Stomach (tissue), 9 donors: Measurements from ENCODE around the gene POLD2. TPM values are rescaled to one million over a fixed set of nuclear protein-coding genes. Genes with fewer than 3 reads are reported as not detected.

Experiments
- DNase-seq, 2 donors: peaks; one replicate each; pipeline versions ENCODE4 v3.0.0 to v3.0.0-alpha.2; 2013 to 2019
- H3K27ac ChIP-seq, 5 donors: fragments of 200-600 bp in 4 of 5; sonication (generic) in 4 of 5; one replicate each; pipeline ENCODE4 v1.5.1; 2013 to 2019; ENCODE audit warnings: mild to moderate bottlenecking in 1 of 5, moderate library complexity in 1 of 5
- H3K27me3 ChIP-seq, 3 donors: fragments of 200-600 bp; sonication (generic); one replicate each; pipeline ENCODE4 v1.5.1; 2017 to 2019; ENCODE audit warnings: mixed run types in 1 of 3
- H3K36me3 ChIP-seq, 4 donors: fragments of 200-600 bp; sonication (generic); 1 replicate in 3 of 4; 2 replicates in 1 of 4; pipeline ENCODE4 v1.5.1; 2016 to 2019
- H3K4me1 ChIP-seq, 4 donors: fragments of 200-600 bp; sonication (generic); one replicate each; pipeline ENCODE4 v1.5.1; 2016 to 2019
- H3K4me3 ChIP-seq, 4 donors: fragments of 200-600 bp; sonication (generic) in 3 of 4; one replicate each; pipeline ENCODE4 v1.5.1; 2016 to 2019; ENCODE audit warnings: mild to moderate bottlenecking in 1 of 4
- H3K9me3 ChIP-seq, 4 donors: fragments of 200-600 bp; sonication (generic); one replicate each; pipeline ENCODE4 v1.5.1; 2016 to 2019
- EP300 ChIP-seq: sonication (generic); formaldehyde crosslinking; IDR thresholded peaks from one replicate; pipeline ENCODE4 v1.6.1; 2017; ENCODE audit warnings: antibody characterized with exemption
- POLR2A ChIP-seq, 4 donors: fragments of 450-650 bp; IDR thresholded peaks; one replicate each; pipeline ENCODE4 v1.6.1; 2016; ENCODE audit warnings: antibody characterized with exemption in 4 of 4, control low read depth in 2 of 4, mild to moderate bottlenecking in 1 of 4, moderate library complexity in 1 of 4
- POLR2AphosphoS5 ChIP-seq, 3 donors: sonication (generic); formaldehyde crosslinking; IDR thresholded peaks; one replicate each; pipeline ENCODE4 v1.6.1; 2016; ENCODE audit warnings: antibody characterized with exemption in 3 of 3
- WGBS, 5 donors: extraction: QIAGEN DNeasy Blood & Tissue Kit in 3 of 5; methylation state at CpG; one replicate each; pipeline versions ENCODE4 v1.1.5 to v1.1.7; 2013 to 2018; 5-methylcytosine and 5-hydroxymethylcytosine counted together
- intact Hi-C: fragments of 100-400 bp; cut with DNase I; formaldehyde crosslinking; loops from one replicate; pipeline ENCODE4 v1.15.1; 2023; ENCODE audit warnings: low total_unique reads
- polyA plus RNA-seq, 3 donors: library from polyadenylated mRNA; stranded (reverse); fragments of 200-250 nt; gene quantifications; one replicate each; pipeline ENCODE4 v1.2.3, GENCODE V29; 2013
- total RNA-seq, 5 donors: library from RNA; depleted of rRNA; stranded (reverse); fragments of >200 nt; gene quantifications; one replicate each; pipeline versions ENCODE4 v1.1.0 to v1.2.3, GENCODE V29; 2014 to 2016
- TF ChIP-seq, protein P1 (sequence below), 7 experiments: fragments of 450-650 bp in 4 of 7; fragments of 200-600 bp in 3 of 7; sonication (generic) in 3 of 7; IDR thresholded peaks; one replicate each; pipeline ENCODE4 v1.5.1; 2016 to 2019; ENCODE audit warnings: antibody characterized with exemption in 7 of 7, control low read depth in 2 of 7, mild to moderate bottlenecking in 1 of 7
- donor health status: healthy with polysubstance abuse.
- donor health status: Bipolar disorder and iron deficiency.
- donor health status: healthy.

POLD2 gene
- total and polyA plus RNA-seq, 8 donors, result 19.8 to 91.2 (median 62.3) TPM

DNA sequence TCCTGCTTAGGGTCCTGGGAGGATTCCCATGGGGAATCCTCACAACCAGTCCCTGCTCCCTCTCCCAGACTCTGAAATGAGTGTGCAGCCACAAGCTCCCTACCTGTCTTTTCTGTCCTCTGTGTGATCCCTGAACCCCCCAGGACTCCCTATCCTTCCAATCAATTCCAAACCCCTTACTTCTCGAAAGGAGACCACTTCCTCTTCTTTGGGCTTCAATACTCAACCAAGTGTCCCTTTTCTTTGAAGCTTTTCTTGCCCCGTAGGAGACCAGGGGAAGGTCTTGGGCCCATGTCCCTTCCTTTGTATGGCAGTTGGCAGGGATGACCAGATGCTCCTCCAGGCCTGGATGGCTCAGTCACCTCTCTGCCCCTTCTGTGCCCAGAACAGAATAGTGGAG is 17.5 kb downstream of the POLD2 start:
- peaks cover 5 to 56% (median 35%) of the 10 kb centered on the region in 4 donors for H3K4me1 ChIP-seq
- H3K27me3 ChIP-seq, result peaks cover 0 to 41% (median 28%) of the 10 kb centered on the region in 3 donors
- WGBS, 5 donors, result 58 to 86% (median 62%) methylated on average over 2 of the region's 2 CpGs
- TF ChIP-seq EP300 (no peak), POLR2A (IDR thresholded peaks at IDR 0.05) (no peak), POLR2AphosphoS5 (IDR thresholded peaks at IDR 0.05) (no peak)
- TF ChIP-seq, protein P1, sequence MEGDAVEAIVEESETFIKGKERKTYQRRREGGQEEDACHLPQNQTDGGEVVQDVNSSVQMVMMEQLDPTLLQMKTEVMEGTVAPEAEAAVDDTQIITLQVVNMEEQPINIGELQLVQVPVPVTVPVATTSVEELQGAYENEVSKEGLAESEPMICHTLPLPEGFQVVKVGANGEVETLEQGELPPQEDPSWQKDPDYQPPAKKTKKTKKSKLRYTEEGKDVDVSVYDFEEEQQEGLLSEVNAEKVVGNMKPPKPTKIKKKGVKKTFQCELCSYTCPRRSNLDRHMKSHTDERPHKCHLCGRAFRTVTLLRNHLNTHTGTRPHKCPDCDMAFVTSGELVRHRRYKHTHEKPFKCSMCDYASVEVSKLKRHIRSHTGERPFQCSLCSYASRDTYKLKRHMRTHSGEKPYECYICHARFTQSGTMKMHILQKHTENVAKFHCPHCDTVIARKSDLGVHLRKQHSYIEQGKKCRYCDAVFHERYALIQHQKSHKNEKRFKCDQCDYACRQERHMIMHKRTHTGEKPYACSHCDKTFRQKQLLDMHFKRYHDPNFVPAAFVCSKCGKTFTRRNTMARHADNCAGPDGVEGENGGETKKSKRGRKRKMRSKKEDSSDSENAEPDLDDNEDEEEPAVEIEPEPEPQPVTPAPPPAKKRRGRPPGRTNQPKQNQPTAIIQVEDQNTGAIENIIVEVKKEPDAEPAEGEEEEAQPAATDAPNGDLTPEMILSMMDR (IDR thresholded peaks at IDR 0.05), result no peak
- H3K9me3 ChIP-seq, result no peaks in the 10 kb centered on the region
- H3K27ac ChIP-seq, result peak overlapping the region in 4 of 5 donors; percentile 84 to 93 (median 90)
- intact Hi-C loops, result no loop called here
- peak overlapping the region; percentile 46 to 61 (median 54) for H3K4me3 ChIP-seq
- H3K36me3 ChIP-seq, result peaks cover 0 to 42% (median 37%) of the 10 kb centered on the region in 4 donors
- no peak for DNase-seq

DNA sequence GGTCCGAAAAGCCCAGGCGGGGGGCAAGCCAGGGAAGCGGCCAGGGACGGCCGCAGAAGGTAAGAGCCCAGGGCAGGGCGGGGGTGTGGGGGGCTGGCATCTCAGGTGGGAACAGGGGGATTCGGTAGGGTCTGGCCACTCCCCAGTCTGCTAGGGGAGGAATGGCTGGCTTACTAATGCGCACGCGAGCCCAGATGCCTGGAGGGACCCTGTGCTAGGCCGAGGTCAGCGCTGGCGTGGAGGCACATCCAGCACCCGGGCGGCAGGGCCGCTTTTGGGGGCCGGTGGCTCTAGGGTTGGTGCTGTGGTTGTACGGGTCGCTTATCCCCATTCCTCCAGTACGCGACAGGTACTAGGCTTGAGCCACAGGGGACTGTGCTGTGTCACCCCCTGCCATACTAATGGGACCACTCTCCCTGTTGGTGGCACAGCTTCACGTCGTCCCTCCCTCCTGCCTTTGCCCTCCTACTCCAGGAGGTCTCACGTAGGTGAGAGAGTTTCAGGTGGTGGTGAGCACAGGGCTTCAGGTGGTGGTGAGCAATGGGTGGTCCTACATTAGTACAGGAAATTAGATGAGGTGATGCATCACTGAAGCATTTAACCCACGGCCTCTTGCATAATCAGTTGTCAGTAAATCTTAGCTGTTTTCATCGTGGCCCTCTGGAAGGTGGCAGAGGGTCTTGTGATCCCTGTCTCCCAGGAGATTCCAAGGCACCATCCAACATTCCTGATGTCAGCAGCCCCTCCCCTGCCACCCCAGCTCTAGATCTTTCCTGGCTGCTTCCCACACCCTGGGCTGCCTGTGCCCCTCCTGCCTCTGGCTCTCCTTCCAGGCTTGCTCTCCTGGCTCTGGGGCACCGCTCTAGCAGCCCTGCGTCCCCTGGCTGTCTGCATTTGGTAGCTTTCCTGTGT is 18.2 kb downstream of the POLD2 start:
- intact Hi-C loops, result no loop called here
- peaks cover 5 to 56% (median 35%) of the 10 kb centered on the region in 4 donors for H3K4me1 ChIP-seq
- no peaks in the 10 kb centered on the region for H3K9me3 ChIP-seq
- peak in 2 of 3 donors; percentile 35 to 42 for TF ChIP-seq POLR2AphosphoS5 (IDR thresholded peaks at IDR 0.05)
- TF ChIP-seq EP300, result peak; percentile 13
- no peak for TF ChIP-seq POLR2A (IDR thresholded peaks at IDR 0.05)
- TF ChIP-seq, protein P1 (IDR thresholded peaks at IDR 0.05), result no peak
- H3K36me3 ChIP-seq, result peaks cover 0 to 34% (median 31%) of the 10 kb centered on the region in 4 donors
- WGBS, 5 donors, result 18 to 40% (median 34%) methylated on average over 23 to 28 of the region's 28 CpGs
- H3K4me3 ChIP-seq, result peak overlapping the region; percentile 46 to 61 (median 54)
- peak overlapping the region; percentile 1 to 93 (median 88) for H3K27ac ChIP-seq
- peaks cover 0 to 41% (median 28%) of the 10 kb centered on the region in 3 donors for H3K27me3 ChIP-seq
- DNase-seq, result peak in 1 of 2 donors; percentile 52

DNA sequence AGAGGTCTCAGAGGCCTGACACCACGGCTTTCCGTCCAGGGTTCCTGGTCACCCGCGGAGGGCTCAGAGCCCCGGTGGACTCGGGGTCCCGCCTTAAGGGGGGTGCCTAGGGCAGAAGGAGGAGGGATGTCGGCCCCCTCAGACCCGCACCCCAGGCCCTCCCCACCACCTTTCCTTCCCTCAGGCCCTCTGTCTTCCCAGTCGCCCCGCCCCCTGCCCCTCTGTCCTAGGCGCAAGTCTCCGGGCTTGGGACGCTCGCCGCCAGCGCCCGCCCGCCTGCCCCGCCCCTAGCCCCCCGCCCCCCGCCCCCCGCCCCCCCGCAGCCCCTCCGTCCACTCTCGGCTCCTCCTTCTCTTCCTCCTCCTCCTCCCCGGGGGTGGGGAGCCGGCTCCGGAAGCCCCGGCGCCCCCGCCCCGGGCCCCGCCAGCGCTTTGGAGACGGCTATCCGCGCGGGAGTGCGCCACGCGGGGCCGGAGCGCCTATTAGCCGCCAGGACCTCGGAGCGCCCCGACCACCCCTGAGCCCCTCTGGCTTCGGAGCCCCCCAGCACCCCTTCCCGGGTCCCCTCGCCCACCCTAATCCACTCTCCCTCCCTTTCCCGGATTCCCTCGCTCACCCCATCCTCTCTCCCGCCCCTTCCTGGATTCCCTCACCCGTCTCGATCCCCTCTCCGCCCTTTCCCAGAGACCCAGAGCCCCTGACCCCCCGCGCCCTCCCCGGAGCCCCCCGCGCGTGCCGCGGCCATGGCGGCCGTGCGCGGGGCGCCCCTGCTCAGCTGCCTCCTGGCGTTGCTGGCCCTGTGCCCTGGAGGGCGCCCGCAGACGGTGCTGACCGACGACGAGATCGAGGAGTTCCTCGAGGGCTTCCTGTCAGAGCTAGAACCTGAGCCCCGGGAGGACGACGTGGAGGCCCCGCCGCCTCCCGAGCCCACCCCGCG is 19.2 kb downstream of the POLD2 start, which contains the start of gene AEBP1:
Gene AEBP1, plus strand, starts transcription at position 423 of the 937 bp plus-strand sequence. Its CDS starts 321 bp downstream, at position 744.
- peaks cover 5 to 56% (median 35%) of the 10 kb centered on the region in 4 donors for H3K4me1 ChIP-seq
- peak within 1 kb of the TSS; percentile 24 to 93 (median 88) for H3K27ac ChIP-seq
- H3K4me3 ChIP-seq, result peak within 1 kb of the TSS; percentile 46 to 61 (median 54)
- peaks cover 0 to 41% (median 28%) of the 10 kb centered on the region in 3 donors for H3K27me3 ChIP-seq
- H3K9me3 ChIP-seq, result no peaks in the 10 kb centered on the region
- 2 to 5% (median 4%) methylated on average over 30 to 84 of the region's 87 CpGs for WGBS, 5 donors
- DNase-seq, result peak in 1 of 2 donors; percentile 78
- intact Hi-C loops, result no loop called here
- peaks cover 0 to 25% (median 21%) of the 10 kb centered on the region in 4 donors for H3K36me3 ChIP-seq
- no peak for TF ChIP-seq POLR2AphosphoS5 (IDR thresholded peaks at IDR 0.05)
- TF ChIP-seq, protein P1 (IDR thresholded peaks at IDR 0.05), result no peak
- TF ChIP-seq EP300, result no peak
- no peak for TF ChIP-seq POLR2A (IDR thresholded peaks at IDR 0.05)

DNA sequence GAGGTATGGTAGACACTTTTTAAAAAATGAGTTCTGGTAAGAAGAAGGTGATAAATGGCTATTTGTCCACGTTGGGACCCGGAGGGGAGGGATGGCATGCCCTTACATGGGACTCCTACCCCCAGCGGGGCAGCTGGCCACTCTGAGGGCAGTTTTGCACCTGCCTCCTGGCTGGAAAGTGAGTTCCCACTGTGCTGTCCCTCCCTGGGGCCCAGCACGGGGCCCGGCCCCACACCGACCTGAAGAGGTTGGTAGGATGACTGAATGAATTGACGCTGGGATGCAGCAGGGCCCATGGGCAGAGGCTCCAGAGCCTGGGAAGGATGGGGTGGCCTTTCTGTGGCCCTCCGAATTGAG is 19.8 kb downstream of the POLD2 start:
- DNase-seq, result no peak
- intact Hi-C loops, result no loop called here
- Histone ChIP-seq H3K36me3 (peaks cover 0 to 19% (median 15%) of the 10 kb centered on the region in 4 donors), H3K27me3 (peaks cover 0 to 41% (median 28%) of the 10 kb centered on the region in 3 donors), H3K4me3 (peak overlapping the region in 2 of 4 donors; percentile 53 to 61), H3K9me3 (no peaks in the 10 kb centered on the region), H3K27ac (peak overlapping the region; percentile 24 to 93 (median 88)), H3K4me1 (peaks cover 5 to 56% (median 33%) of the 10 kb centered on the region in 4 donors)
- WGBS, 5 donors, result 52 to 71% (median 56%) methylated on average over 7 to 8 of the region's 8 CpGs
- TF ChIP-seq POLR2AphosphoS5 (IDR thresholded peaks at IDR 0.05), result no peak
- no peak for TF ChIP-seq POLR2A (IDR thresholded peaks at IDR 0.05)
- TF ChIP-seq, protein P1 (IDR thresholded peaks at IDR 0.05), result no peak
- no peak for TF ChIP-seq EP300
